Smooth muscle cell (in vitro differentiated cells): Measurements from ENCODE around the gene GPR61. TPM values are rescaled to one million over a fixed set of nuclear protein-coding genes. Genes with fewer than 3 reads are reported as not detected.
A peak's percentile ranks its signal among the peaks of the same experiment; 100 is the strongest.

ENCODE experiments used
- DNase-seq: peaks from one replicate; lab custom pipeline; 2025; ENCODE audit not compliant: unreplicated experiment; lab: John Stamatoyannopoulos, UW
- H2AFZ ChIP-seq: fragments of 200-600 bp; sonication (generic); 2 replicates; pipeline ENCODE4 v1.6.0; 2016; ENCODE audit warnings: antibody characterized with exemption, low read depth, mild to moderate bottlenecking
- H3F3A ChIP-seq: fragments of 200-600 bp; sonication (generic); 2 replicates; pipeline ENCODE4 v1.6.0; 2017; ENCODE audit warnings: antibody characterized with exemption, low read depth
- H3K27ac ChIP-seq: fragments of 200-600 bp; sonication (generic); 2 replicates; pipeline ENCODE4 v1.5.1; 2016; ENCODE audit warnings: low read depth, mild to moderate bottlenecking
- H3K27me3 ChIP-seq: fragments of 200-600 bp; sonication (generic); 2 replicates; pipeline ENCODE4 v1.6.1; 2016; ENCODE audit warnings: low read depth, mild to moderate bottlenecking
- H3K36me3 ChIP-seq: fragments of 200-600 bp; sonication (generic); 2 replicates; pipeline ENCODE4 v1.5.1; 2016; ENCODE audit warnings: low read depth
- H3K4me1 ChIP-seq: fragments of 200-600 bp; sonication (generic); 2 replicates; pipeline ENCODE4 v1.5.1; 2016; ENCODE audit warnings: low read depth
- H3K4me2 ChIP-seq: fragments of 200-600 bp; sonication (generic); 2 replicates; pipeline ENCODE4 v1.6.0; 2016; ENCODE audit warnings: mild to moderate bottlenecking
- H3K4me3 ChIP-seq: fragments of 200-600 bp; sonication (generic); 2 replicates; pipeline ENCODE4 v1.5.1; 2016; ENCODE audit warnings: mild to moderate bottlenecking
- H3K79me2 ChIP-seq: fragments of 200-600 bp; sonication (generic); 2 replicates; pipeline ENCODE4 v1.6.0; 2016; ENCODE audit warnings: low read depth, mild to moderate bottlenecking
- H3K9ac ChIP-seq: fragments of 200-600 bp; sonication (generic); 2 replicates; pipeline ENCODE4 v1.6.0; 2016; ENCODE audit warnings: low read depth
- H3K9me3 ChIP-seq: fragments of 200-600 bp; sonication (generic); replicated peaks from 2 replicates; pipeline ENCODE4 v1.5.1; 2016; ENCODE audit warnings: low read depth
- H4K20me1 ChIP-seq: fragments of 200-600 bp; sonication (generic); 2 replicates; pipeline ENCODE4 v1.6.0; 2016; ENCODE audit warnings: low read depth
- CTCF ChIP-seq: fragments of 200-600 bp; sonication (generic); IDR thresholded peaks from 2 replicates; pipeline ENCODE4 v1.5.1; 2017; ENCODE audit warnings: borderline replicate concordance, mild to moderate bottlenecking, antibody characterized with exemption; ENCODE audit not compliant: insufficient read depth, poor library complexity, severe bottlenecking
- WGBS: methylation state at CpG from one replicate; pipeline ENCODE4 v1.1.7; 2016; ENCODE audit warnings: low lambda C conversion rate; 5-methylcytosine and 5-hydroxymethylcytosine counted together
- polyA plus RNA-seq: library from polyadenylated mRNA; unstranded; fragments of >200 nt; fragmentation: Nextera tagmentation; extraction: Ambion mirVana; gene quantifications from 2 replicates; pipeline ENCODE4 v1.2.1, GENCODE V29; 2016
- total RNA-seq: library from RNA; depleted of rRNA; stranded (reverse); fragments of >200 nt; gene quantifications from 2 replicates; pipeline ENCODE4 v1.2.3, GENCODE V29; 2014

The GPR61 gene
- total and polyA plus RNA-seq, 2 experiments from 2014 or later: 0.37 TPM; not detected in 1

DNA sequence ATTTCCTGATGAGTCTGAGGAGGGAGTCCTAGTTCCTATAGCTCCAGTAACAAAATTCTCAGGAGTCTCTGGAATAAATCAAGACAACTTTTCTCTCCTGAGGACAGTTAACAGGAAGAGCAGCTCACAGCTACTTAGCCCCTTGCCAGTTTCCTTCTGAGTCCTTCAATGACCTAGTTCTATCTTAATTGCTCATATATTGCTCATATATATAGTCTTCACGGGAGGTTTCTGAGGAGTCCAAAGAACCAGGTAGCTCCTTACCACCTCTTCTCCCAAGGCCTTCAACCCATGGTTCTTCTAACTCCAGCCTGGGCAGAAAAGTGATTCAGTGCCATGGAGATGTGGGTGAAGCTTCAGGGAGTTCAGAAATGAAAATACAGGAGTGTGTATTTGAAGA lies 34.7 kb upstream of the GPR61 start:
- peaks cover 2% of the 10 kb centered on the region for H3K27me3 ChIP-seq
- DNase-seq: no peak
- no peaks in the 10 kb centered on the region for H3K79me2 ChIP-seq
- H3K4me2 ChIP-seq: no peak overlapping the region
- H4K20me1 ChIP-seq: peaks cover 5% of the 10 kb centered on the region
- H3K4me1 ChIP-seq: peaks cover 6% of the 10 kb centered on the region
- no peak overlapping the region for H3K9ac ChIP-seq
- no peak for TF ChIP-seq CTCF
- peaks cover 14% of the 10 kb centered on the region for H3F3A ChIP-seq
- no peak overlapping the region for H2AFZ ChIP-seq
- H3K9me3 ChIP-seq: no peaks in the 10 kb centered on the region
- no peak overlapping the region for H3K27ac ChIP-seq
- WGBS: 90% methylated on average over 1 of the region's 1 CpG
- no peak overlapping the region for H3K4me3 ChIP-seq
- no peaks in the 10 kb centered on the region for H3K36me3 ChIP-seq

GRCh38 chr1:109508001-109508872 lies 31.4 kb upstream of the GPR61 start:
- Histone ChIP-seq H3K4me1 (peaks cover 7% of the 10 kb centered on the region), H3K4me3 (no peak overlapping the region), H3K27me3 (peaks cover 29% of the 10 kb centered on the region), H3K4me2 (no peak overlapping the region), H3F3A (no peaks in the 10 kb centered on the region), H4K20me1 (no peaks in the 10 kb centered on the region), H3K9ac (no peak overlapping the region), H2AFZ (no peak overlapping the region), H3K79me2 (no peaks in the 10 kb centered on the region), H3K36me3 (no peaks in the 10 kb centered on the region), H3K27ac (no peak overlapping the region), H3K9me3 (no peaks in the 10 kb centered on the region)
- no peak for DNase-seq
- WGBS: 94% methylated on average over 25 of the region's 25 CpGs
- TF ChIP-seq CTCF: no peak

- H3K27ac ChIP-seq: no peak overlapping the region
- no peak overlapping the region for H3K9ac ChIP-seq
- H3K27me3 ChIP-seq: peaks cover 32% of the 10 kb centered on the region
- no peak overlapping the region for H2AFZ ChIP-seq
- no peak for TF ChIP-seq CTCF
- no peaks in the 10 kb centered on the region for H3F3A ChIP-seq
- peak overlapping the region; percentile 95 for H3K4me2 ChIP-seq
- H3K9me3 ChIP-seq: no peaks in the 10 kb centered on the region
- H3K4me1 ChIP-seq: peaks cover 7% of the 10 kb centered on the region
- no peak for DNase-seq
- peak overlapping the region; percentile 64 for H3K4me3 ChIP-seq
- H3K36me3 ChIP-seq: no peaks in the 10 kb centered on the region
- no peaks in the 10 kb centered on the region for H3K79me2 ChIP-seq
- 84% methylated on average over 7 of the region's 7 CpGs for WGBS
- H4K20me1 ChIP-seq: no peaks in the 10 kb centered on the region
These were observed 30.8 kb upstream of the GPR61 start for GRCh38 chr1:109508873-109509175.
